NCI-H1417 treated with DMSO at 0.1 percent for 48 hours (cell line): ENCODE data around the gene SLC1A2.
A peak's percentile ranks its signal among the peaks of the same experiment; 100 is the strongest.
"Not testable (repeated sequence)": the region's sequence is repeated elsewhere in the genome, so short reads cannot be mapped to it uniquely, and the experiment has no call there.

Experiments
- DNase-seq: peaks from one replicate; lab custom pipeline; 2025; lab: John Stamatoyannopoulos, UW

SLC1A2 gene

DNA sequence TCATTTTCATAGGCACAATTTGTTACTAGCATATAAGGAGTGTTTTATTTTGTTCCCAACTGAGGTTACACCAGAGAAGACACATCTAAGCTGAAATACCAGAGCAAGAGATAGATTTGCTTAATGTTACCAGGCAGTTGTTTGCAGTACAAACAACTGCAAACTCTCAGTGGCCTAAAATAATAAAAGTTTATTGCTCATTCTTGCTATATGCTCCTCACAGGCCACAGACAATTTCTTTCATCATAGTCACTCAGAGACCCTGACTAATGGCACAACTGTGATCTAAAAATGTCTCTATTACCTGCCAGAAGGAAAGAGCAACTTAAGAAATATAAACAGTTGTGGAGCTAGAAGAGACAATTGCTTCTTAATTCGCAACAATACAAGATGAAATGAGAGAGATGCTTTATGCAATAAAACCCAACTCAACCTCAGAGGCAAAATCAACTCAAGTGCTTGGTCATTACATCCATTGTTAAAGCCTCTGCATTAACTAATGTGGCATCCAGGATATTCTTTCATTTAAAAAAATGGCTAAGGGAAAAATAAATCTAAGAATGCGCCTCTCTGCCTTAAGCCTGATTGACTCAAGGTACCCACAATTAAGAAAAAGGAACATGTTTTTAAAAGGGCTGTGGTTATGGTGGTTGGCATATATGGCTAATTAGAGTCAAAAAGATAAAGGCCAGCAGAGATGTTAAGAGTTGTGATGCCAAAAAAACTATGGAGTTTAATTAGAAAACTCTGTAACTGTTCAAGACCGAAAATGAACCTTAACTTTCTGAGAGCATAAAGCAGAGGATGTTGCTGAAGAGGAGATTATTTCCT lies 176.7 kb downstream of the SLC1A2 start:
- DNase-seq, result no peak

DNA sequence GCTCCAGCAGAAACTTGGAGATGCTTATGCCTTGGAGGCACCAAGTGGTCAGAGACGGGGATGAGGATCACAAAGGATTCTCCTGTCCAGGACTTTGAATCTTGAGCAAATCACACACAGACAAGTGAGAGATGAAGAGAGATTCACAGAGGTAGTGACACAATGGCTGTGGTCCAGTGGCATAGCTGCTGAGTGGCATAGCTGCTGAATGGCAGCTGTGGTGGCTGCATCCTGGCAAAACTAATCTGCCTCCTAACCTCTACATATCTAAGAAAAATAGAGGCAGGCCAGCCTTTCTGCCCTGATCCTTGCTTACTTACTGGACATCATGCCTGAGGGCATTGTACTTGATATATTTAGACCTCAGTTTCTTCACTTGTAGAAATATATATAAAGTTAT lies 177.8 kb downstream of the SLC1A2 start:
- DNase-seq, result no peak

DNA sequence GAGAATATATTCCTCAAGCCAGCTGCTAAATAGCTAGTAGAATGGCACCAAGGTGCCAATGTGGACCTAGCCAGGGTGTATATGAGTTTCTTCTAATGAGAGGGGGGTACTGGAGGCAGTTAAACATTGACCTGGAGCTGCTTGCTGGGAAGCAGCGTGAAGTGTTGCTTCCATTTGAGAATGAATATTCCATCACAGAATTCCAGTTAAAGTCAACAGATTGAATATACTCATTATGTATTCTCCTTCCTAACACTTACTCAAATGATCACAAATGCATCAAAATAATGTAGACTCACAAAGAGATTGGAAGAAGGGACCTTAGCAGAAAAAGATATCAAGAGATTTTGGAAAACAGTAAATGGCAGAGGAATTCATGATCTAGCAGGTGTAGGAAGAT lies 178.3 kb downstream of the SLC1A2 start:
- DNase-seq, result no peak

DNA sequence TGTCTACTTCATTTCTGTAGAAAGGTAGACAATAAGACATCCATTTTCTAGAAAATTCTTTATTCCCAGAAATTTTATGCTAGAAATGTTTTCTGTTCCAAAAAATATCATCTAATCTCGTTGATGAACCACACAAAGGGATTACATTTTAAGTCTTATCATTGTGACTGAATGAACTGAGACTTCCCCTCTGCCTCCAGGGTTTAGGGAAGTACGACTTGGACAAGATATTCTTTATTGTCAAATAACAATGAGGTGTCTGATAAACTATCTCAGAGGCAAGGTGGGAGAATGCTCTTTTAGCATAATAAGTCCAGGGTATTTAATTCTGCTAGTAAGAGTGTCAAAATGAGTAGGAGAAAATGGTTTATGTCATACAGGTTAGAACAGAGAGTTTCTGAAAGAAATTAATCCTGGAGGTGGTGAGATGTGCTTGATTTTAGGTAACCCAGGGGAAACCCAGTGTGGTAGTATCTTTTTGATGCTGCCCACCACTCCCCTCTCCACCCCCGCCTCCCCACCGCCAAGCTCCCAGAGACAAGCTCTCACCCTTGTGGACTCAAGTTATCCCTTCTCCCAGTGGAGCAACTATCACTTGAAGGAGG lies 179.8 kb downstream of the SLC1A2 start:
- DNase-seq, result no peak

DNA sequence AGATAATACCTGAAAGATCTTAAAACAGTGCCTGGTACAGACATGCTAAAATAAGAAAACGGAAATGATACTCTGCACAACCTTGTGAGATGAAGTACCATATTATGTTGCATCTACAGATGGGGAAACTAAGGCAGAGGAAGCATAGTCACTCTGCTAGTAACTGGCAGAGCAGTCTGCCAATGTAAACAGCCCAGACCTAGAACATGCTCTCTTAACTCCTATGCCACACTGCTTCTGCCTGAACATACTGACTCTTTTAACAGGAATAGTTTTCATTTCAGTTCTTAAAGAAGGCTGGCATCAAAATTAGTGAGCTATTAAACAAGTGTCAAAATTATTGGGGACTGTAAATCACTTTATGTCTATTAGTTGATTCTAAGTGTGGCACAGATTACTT lies 180.5 kb downstream of the SLC1A2 start:
- DNase-seq, result no peak

DNA sequence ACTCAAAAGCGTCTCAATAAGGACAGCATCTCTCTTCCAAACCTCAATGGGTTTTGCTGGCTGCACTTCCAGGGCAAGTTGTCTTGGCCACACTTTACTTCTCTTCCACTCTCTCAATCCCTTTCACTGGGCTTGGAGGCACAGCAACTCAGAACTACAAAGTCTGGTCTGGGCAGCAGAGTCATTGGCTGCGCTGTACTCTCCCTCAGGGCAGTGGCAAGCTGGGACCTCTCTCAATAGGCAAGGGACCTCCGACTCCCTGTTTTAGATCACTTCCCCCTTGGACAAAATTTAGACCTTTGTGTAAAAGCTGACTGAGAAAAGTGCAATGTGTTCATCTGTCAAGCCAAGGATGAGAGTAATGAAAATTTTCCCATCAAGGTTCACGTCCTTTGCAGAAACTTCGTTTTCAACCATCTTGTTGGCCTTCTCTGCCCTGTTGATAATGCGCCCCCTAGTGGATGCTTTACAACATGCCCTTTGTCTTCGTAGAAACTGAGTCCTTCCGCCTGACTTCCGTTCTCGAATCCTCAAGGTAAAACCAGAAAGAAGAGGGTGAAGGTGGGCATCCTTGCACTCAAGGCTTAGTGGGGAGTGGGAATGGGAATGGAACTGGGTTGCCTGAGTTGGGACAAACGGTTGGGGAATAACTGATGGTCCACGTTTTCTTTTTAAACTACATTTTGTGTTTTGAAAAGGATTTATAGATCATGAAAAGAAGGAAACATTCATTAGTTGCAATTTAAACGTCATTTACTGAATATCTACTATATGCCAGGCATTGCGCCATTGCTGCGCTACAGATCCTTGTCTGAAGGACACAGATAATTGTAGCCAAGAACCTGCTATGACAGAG lies 181.3 kb downstream of the SLC1A2 start:
- DNase-seq, result peak; percentile 22

DNA sequence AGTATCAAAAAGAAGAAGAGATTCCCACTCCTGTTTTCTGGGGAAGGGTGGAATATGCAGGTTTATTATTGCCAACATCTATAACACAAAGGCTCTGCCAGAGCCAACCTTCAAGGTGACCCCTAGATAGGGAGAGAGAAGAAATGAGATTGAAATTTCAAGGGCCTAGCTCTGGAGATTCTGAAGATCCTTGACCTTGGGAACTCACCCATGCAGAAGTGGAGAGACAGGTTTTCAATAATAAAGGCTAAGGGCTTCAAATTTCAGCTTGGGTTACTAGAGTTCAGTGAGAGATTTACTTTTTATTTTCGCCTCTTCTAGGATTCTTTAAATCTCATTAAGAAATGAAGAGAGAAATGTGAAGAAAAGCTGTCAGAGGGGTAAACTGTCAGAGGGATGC lies 182.0 kb downstream of the SLC1A2 start:
- no peak for DNase-seq

DNA sequence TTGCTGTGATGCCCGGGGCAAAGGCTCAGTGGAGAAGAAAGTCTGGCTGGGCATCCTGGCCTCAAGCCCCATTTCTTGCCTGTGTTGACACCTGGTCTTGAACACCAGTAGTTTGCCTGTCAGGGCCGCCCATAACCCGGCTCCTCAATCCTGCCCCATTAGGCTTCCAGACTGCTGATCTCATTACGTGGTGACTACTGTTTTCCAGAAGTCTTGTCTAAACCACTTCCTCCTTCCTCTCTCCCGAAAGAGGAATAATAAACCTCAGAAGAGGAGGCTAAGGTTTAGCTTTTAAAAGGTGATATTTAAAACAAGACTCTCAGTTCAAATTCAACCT lies 182.7 kb downstream of the SLC1A2 start:
- DNase-seq, result no peak

DNA sequence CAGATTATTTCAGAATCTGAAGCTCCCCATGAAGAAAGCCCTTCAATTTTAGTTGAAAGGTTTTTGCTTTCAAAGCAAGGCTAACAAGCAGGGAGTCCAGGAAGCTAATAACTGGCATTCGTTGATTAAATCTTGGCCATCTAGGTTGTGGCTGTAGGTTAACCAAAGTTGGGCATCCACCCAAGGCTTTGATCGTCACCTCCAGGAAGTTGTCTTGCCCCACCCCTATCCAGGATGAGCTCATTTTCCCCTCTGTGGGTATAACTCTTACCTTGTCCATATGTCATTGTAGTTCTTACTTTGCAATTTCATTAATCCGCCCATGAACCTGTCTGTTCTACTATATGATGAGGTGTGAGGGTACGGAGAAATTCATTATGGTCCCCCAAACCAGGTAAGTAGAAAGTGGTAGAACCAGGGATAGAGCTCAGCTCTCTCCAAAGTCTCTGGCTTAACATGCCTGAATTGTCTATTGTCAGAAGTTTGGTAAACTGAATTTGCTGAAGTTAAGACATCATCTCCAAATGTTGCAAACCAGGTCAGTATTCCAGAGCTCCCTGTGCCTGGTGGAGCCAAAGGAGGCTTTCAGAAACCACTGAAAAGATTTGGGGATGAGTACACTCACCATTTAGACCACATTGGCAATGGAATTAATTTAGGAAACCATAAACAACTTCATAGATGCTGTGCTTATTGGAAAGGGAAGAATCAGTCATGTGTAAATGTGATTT lies 183.3 kb downstream of the SLC1A2 start:
- DNase-seq, result no peak

DNA sequence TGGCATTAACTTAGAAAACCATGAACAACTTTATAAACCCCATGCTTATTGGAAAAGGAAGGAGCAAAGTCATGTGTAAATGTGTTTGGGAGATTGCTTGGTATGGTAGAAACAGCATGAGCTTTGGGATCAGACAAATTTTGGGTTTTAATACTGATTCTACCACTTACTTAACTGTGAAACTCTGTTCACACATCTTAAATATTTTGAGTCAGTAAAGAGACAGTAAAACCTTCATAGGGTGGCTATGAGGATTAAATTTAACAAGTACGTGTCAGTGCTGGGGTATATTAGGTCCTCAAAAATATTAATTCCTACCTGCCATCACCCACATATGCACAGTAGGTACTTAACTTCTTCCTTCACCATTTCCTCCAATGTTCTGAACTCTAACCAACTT lies 183.9 kb downstream of the SLC1A2 start:
- DNase-seq, result no peak

DNA sequence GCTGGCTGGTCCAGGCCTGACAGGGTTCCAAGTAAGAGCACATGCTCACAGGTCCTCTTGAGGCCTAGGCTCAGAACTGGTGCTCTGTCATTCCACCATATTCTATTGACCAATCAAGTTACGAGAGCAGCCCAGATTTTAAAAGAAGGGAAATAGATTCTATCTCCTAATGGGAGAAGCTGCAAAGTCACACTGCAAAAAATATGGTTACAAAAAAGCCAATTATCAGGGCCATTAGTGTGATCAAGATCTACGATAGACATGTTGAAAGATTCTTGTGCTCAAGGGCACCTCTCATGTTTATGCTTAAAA lies 184.2 kb downstream of the SLC1A2 start:
- no peak for DNase-seq

DNA sequence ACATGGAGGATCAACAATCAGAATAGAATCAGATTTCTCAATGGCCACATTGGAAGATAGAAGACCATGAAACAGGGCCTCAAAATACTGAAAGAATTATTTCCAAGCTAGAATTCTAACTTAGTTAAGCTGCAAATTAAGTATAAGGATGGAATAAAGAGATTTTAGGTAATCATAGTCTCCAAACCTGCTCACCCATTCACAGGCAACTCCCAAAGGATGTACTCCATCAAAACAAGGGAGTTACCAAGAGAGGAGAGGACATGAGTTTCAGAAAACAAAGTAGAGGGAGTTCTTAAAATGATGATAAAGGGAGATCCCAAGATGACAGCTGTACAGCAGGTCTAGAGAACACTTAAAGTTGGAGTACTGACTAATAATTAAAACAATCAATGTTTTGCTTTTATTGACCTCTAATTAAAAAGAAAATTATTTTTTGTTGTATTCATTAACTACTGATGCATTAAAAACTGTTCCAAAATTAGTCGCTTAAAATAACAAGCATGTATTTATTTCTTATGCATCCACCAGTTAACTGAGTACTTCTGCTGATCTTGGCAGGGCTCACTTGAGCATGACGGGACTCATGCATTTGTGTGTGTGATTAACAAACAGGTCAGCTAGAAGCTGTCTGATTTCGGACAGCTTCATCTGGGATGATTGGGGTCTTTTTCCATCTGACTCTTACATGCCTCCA lies 184.8 kb downstream of the SLC1A2 start:
- DNase-seq, result no peak

DNA sequence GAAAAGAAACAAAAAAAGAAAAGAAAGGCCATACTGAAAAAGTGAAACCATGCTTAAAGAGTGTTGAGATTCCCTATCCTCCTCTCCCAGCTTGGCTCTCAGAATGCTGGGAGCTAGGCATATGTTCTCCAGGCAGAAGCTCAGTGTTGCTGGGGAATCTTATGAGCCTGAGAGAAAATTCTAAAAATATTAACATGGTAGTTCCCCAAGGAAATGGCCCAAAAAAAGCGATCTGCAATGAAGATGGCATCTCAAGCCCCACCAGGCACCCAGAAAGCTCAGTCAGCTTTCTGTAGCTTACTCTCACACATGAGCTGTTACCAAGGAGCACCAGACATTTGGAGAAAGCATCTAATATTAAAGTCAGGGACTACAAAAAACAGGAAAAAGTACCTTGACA lies 185.8 kb downstream of the SLC1A2 start:
- DNase-seq, result no peak

DNA sequence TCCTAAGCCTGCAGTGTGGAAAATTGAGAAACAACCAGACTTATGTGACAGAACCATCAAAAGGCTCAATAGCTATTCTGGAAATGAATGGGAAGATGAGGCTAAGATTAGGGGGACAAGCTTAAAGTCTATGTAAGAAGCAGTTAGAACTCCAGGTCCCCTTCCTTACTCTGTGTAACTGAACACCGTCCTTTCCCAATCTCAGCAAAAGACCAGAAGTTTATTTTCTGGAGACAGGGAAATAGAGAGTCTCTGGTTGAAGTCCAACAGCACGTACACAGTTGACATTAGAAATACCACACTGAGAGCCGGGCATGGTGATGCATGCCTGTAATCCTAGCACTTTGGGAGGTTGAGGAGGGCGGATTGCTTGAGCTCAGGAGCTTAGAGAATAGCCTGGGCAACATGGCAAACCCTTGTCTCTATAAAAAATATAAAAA lies 186.4 kb downstream of the SLC1A2 start:
- DNase-seq, result no peak

DNA sequence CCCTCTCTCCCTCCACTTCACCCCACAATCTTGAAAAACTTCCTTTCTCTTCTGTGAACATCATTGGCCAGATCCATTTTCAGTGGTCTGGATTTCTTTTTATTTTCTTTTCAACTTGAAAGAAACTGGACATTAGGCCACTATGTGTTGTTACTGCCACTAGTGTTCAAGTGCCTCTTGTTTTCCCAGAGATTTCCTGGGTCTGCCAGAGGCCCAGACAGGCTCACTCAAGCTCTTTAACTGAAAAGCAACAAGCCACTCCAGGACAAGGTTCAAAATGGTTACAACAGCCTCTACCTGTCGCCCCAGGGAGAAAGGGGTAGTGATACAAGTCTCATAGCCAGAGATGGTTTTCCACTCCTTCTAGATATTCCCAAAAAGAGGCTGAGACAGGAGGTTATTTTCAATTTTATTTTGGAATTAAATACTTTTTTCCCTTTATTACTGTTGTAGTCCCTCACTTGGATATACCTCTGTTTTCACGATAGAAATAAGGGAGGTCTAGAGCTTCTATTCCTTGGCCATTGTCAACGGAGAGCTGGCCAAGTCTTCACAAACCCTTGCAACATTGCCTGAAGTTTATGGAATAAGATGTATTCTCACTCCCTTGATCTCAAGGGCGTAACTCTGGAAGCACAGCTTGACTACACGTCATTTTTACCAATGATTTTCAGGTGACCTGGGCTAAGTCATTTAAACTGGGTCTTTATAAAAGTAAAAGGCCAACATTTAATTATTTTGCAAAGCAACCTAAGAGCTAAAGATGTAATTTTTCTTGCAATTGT lies 188.1 kb downstream of the SLC1A2 start:
- DNase-seq, result no peak

DNA sequence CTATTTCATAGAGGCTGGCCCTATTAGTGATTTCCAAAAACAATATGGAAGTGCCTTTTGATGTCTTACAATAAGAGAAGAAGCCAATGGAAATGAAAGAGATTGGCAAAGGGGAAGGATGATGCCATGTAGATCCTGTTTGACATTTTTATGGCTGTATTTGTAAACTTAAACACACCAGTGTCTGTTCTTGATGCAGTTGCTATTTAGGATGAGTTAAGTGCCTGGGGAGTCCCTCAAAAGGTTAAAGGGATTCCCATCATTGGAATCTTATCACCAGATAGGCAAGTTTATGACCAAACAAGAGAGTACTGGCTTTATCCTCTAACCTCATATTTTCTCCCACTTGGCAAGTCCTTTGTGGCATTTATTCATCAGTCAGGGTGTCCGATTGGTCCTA lies 189.0 kb downstream of the SLC1A2 start:
- no peak for DNase-seq

DNA sequence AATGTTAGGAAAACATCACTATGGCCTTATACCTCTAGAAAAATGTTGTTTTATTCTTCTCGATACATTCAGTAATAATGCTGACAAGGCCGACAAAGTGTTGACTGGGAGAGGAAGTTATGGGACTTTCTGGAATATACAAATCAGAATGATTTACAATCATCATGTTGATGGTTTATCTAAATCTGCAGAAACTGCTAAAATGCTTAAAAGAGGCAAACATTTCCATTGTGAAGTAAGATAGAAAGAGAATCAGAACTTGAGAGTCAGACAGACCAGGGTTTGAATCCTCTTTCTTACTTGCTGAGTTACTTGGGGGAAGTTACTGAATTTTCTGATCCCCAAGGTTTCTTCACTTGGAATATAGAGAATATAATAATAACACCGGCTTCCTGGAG lies 191.0 kb downstream of the SLC1A2 start:
- no peak for DNase-seq

DNA sequence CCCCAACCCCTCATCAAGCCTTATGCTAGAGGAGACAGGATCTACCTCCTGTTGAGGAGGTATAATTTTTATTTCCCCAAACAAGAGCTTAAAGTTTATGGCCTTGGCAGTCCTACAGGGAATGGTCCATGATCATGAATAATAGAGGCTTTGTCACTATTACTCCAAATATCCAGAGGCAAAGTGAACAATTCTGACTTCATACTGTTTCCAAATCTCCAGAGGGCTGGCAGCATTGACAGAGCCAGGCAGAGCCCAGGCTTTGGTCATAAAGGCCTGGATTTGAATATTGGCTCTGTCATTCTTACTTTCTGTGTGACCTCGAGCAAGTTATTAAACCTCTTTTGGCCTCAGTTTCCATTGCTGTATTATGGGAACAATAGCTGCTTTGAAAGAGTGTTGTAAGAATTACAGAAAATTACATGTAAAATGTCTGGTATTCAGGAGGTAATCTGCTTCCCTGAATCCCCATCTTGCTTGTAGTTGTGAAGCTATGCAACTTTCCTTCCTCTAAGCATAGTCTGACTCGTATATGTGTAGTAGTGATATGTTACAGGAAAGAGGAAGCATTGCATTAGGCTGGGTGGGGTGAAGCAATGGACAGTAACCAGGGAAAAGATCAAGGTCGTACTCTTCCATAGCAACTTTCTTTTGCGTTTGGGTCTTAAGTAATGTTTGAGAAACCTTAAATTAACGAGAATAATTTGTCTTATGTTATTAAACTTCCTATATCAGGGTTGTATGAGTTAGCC lies 191.6 kb downstream of the SLC1A2 start:
- no peak for DNase-seq

DNA sequence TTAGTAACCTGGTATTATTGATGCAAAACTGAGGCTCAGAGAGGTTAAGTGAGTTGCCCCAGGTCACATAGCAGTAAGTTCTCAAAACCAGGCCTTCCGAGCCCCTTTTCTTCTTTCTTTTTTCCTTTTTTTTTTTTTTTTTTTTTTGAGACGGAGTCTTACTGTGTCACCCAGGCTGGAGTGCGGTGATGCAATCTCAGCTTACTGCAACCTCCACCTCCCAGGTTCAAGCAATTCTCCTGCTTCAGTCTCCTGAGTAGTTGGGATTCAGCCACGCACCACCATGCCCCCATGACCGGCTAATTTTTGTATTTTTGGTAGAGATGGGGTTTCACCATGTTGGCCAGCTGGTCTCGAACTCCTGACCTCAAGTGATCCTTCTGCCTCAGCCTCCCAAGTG lies 192.6 kb downstream of the SLC1A2 start:
- not testable (repeated sequence) for DNase-seq

DNA sequence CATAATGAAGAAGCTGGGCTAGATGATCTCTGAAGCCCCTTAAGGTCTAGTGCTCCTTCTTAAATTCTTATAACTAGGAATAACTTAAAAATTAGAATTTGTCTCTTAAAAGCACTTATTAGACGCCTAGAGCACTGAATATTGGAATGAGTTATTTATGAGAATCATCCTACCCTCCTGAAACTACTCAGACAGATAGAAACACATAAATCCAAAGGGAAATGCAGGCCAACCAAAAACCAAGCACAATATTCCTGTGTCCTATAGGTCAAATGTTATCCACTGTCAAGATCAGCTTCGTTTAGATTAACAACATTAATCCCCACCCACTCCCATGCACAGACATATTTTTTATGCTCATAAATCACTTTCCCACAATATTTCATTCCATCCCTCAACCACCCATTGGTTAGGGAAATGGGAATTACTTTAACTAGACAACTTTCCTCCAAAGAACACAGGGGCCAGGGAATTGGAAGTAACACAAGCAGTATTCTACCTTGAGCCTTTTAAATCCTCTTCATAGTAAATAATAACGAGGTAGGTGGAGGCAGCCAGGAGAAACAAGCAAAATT lies 193.3 kb downstream of the SLC1A2 start:
- DNase-seq, result no peak
